GM19397 (cell line): Measurements from ENCODE around the gene LUZP2.

Source experiments
- ATAC-seq: cut with Tn5 transposase; IDR thresholded peaks from one replicate; pipeline ENCODE4 v1.9.1; 2021; ENCODE audit warnings: mild to moderate bottlenecking, moderate library complexity; ENCODE audit not compliant: unreplicated experiment

The LUZP2 gene

DNA sequence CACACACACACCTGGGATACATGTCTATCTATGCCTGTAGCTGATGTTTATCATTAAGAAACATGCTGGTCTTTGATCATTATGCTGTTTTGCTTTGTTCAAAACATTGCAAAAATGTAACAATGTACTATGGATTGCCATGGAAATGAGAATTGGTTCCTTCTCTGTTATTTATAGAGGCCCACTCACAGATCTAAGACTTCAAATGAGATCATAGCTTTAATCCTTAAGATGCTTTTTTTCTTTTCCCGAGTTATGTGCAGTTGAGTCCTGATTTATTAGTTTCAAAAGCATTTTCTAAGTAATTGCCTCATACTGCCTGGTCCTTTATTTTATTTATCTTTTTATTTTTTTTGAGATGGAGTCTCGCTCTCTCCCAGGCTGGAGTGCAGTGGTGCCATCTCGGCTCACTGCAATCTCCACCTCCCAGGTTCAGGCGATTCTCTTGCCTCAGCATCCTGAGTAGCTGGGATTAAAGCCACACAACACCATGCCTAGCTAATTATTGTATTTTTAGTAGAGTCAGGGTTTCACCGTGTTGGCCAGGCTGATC lies 131.4 kb downstream of the LUZP2 start:
- no peak for ATAC-seq

- no peak for ATAC-seq
Observed at GRCh38 chr11:24634606-24635160, 137.8 kb downstream of the LUZP2 start.

- ATAC-seq = no peak
Observed at GRCh38 chr11:24635588-24636290, 138.9 kb downstream of the LUZP2 start.

DNA sequence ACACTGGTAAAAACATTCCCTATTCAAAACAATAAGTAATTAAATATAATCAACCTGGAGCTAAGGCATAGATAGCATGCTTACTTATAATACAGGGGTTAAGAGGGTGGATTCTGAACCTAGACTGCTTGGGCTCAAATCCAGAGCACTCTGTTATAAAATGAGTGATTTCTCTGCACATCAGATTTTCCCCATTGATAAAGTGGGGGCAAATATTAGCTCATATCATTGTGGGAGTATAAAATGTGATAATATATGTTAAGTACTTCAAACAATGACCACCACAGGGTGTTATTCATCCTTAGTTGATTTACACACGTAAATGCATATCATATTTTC lies 139.4 kb downstream of the LUZP2 start:
- ATAC-seq = no peak

DNA sequence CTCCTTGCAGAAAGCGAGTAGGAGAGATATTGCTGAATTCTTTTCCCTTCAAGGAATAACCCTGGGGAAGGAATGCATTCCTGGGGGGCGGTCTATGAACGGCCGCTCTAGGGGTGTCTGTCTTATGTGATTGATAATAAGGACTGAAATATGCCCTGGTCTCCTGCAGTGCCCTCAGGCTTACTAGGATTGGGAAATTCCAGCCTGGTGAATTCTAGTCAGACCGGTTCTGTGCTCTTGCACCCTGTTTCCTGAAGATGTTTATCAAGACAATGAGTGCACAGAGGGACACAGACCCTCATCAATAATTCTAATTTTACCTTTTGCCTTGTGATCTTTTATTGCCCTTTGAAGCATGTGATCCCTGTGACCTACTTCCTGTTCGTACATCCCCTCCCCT lies 140.7 kb downstream of the LUZP2 start:
- ATAC-seq = no peak

GRCh38 chr11:24642648-24643047 lies 145.8 kb downstream of the LUZP2 start:
- ATAC-seq = no peak

- ATAC-seq = no peak
Observed at GRCh38 chr11:24645563-24645962, 148.7 kb downstream of the LUZP2 start.

DNA sequence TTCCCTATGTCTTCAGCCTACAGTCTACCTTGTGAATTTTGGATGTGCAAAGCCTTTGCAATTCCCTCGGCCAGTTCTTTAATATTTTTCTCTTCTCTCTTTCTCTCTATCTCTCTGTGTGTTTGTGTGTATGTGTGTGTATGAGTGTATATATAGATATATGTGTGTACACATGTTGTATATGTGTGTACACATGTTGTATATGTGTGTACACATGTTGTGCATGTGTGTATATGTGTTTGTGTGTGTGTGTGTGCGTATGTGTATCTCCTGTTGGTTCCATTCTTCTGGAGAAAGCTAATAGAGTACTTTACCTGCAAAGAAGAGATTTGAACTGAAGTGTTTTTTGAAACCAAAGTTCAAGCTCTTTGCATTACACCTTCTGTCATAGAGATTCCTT lies 155.0 kb downstream of the LUZP2 start:
- no peak for ATAC-seq

GRCh38 chr11:24653901-24654300 lies 157.0 kb downstream of the LUZP2 start:
- ATAC-seq = no peak

- ATAC-seq = no peak
Observed at GRCh38 chr11:24661331-24661730, 164.5 kb downstream of the LUZP2 start.

DNA sequence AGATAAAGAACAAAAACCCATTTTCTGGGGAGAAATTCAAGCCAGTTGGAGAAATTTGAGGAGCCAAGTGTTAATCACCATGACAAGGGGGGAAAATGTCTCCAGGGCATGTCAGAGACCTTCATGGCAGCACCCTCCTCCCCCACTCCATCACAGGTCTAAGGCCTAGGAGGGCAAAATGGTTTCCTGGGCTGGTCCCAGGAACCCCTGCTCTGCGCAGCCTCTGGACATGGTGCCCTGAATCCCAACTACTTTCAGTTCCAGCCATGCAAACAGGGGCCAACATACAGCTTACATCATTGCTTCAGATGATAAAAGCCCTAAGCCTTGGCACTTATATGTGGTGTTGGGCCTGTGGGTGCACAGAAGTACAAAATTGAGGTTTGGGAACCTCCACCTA lies 167.5 kb downstream of the LUZP2 start:
- ATAC-seq = no peak

DNA sequence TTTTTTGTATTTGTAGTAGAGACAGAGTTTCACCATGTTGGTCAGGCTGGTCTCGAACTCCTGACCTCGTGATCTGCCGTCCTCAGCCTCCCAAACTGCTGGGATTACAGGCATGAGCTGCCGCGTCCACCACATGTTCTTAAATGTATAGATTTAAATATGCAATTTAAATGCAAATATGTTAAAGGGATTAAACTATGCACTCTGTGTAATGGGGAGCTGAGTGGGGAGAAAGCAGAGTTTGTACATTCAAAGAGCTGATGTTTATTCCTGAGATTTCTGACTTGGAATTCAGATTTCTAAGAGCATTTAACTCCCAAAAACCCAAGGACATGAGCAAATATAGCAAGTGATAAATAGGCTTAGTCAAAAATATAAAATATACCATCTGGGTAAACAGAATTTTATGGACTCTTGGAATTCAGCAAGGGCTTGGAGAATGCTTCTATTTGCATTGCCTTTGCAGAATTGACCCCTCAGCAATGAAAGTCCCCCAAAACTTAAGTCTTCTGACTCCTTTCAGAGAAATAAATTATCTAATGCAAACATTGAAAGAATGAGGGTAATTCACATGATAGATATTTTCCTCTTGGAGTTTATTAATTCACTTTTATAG lies 170.6 kb downstream of the LUZP2 start:
- no peak for ATAC-seq

DNA sequence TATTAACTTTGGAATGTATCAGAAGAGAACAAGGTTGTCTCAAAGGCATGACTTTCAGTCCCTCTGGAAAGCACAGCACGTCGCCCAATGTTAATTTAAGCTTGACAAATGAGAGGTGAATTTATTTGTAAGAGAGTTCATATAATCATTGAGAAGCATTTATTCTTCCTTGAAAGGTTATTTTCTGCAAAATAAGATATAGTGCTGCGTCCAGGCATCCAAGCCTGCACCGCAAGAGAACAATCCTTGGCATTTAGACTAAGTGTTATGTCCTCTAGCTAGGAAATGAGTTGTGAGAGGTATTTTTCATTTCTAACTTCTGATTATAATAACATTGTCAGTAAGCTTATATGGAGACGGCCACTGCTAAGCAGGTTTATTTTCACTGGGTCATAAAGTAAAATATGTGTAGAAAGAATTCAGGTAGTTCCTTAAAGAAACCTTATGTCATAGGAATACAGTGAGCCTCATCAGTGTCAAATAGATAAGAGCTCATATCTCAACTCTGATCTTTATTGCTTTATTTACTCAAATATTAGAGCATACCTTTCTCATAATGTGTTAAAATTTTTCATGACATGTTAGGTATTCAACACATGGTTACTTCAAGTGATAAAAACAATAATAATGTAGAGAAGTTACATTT lies 182.0 kb downstream of the LUZP2 start:
- ATAC-seq = no peak

GRCh38 chr11:24679821-24680351 lies 183.0 kb downstream of the LUZP2 start:
- no peak for ATAC-seq

- no peak for ATAC-seq
Observed at GRCh38 chr11:24683583-24683982, 186.7 kb downstream of the LUZP2 start.

DNA sequence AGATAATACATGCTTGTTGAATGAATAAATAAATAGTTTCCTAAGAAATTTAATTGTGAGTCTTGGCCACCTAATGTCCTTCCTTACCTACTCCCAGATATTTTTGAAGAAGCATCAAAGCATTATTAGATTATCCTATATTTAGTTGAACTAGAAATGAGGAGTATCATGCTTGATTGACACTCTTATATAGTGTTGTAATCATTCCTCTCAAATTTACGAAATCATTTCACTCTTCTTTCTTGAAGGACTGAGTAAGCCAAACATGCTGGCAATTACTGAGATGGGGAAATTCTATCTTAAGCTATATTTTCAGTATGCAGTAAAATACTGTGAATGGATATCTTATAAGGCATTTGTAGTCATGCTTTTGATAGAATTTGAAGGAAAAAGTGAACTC lies 189.0 kb downstream of the LUZP2 start:
- ATAC-seq = no peak

- no peak for ATAC-seq
Observed at GRCh38 chr11:24687531-24688147, 190.8 kb downstream of the LUZP2 start.

- no peak for ATAC-seq
Observed at GRCh38 chr11:24688981-24689380, 192.1 kb downstream of the LUZP2 start.

GRCh38 chr11:24697522-24698111 lies 200.8 kb downstream of the LUZP2 start:
- no peak for ATAC-seq

GRCh38 chr11:24704716-24705115 lies 207.9 kb downstream of the LUZP2 start:
- no peak for ATAC-seq

DNA sequence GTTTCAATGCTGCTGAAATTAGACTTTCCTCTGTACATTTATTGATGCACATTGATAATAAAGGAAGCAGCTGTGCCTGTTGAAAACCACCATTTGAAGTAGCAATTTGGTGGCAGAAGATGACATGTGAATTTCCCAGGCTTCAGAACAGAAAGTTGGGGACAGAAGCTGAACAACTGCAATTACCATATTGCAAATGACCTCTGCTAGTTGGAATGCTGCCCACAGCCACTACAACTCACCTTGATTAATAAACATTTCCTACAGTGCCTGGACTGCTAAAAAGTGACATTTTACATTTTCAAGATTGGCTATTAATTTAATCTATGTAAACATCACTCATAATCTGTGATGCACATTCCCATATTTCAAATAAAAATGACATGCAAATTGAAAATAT lies 208.6 kb downstream of the LUZP2 start:
- no peak for ATAC-seq
